Measurements from ENCODE around the gene STAC3.

Gene STAC3

DNA sequence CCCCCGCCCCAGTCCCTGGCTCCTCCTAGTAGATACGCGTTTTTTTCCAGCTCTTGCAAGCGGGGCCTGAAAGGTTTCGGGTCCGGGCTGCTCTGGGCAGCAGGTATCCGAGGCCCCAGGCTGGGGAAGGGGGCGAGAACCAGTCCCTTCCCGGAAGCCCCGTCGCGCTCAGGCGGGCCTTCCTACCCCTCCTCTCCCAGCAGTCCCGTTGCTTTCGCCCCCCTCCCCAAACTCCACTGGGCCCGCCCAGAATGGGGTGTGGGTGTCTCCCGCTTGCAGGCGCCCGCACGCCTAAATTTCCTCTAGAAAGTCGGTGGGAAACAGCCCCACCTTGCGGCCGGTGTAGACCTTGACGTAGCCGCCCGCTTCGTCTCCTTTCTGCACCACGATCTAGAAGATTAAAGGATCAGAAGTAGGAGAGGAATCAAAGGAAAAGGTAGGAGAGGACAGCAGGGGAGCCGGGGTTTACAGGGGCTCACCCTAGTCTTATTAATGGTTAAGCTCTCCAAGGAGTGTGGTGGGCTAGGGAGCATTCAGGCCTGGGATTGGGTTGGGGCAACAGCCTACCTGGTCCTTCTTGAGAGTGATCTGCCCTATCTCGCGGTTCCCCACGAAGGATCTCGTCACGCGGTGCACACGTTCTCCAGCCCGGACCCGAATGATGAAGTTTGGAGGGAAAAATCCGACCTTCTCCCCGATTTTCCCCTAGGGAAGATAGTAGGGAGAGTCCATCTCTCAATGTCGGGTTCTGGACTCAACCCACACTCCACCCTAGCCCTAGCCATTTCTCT is 7.3 kb downstream of the STAC3 start (continued):
- TF ChIP-seq, protein P1, sequence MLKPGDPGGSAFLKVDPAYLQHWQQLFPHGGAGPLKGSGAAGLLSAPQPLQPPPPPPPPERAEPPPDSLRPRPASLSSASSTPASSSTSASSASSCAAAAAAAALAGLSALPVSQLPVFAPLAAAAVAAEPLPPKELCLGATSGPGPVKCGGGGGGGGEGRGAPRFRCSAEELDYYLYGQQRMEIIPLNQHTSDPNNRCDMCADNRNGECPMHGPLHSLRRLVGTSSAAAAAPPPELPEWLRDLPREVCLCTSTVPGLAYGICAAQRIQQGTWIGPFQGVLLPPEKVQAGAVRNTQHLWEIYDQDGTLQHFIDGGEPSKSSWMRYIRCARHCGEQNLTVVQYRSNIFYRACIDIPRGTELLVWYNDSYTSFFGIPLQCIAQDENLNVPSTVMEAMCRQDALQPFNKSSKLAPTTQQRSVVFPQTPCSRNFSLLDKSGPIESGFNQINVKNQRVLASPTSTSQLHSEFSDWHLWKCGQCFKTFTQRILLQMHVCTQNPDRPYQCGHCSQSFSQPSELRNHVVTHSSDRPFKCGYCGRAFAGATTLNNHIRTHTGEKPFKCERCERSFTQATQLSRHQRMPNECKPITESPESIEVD (tag by site-specific recombination; IDR thresholded peaks at IDR 0.05), result no peak
- TF ChIP-seq ZNF341 (tag by site-specific recombination; IDR thresholded peaks at IDR 0.05; ENCODE audit: low read depth) (0 out of 2 replicates have a peak, but pooled peaks have one; percentile 59), ZFHX2 (tag by site-specific recombination; conservative IDR thresholded peaks at IDR 0.05) (peak; percentile 59), SP7 (tag by site-specific recombination; IDR thresholded peaks at IDR 0.05) (peak; percentile 27)

DNA sequence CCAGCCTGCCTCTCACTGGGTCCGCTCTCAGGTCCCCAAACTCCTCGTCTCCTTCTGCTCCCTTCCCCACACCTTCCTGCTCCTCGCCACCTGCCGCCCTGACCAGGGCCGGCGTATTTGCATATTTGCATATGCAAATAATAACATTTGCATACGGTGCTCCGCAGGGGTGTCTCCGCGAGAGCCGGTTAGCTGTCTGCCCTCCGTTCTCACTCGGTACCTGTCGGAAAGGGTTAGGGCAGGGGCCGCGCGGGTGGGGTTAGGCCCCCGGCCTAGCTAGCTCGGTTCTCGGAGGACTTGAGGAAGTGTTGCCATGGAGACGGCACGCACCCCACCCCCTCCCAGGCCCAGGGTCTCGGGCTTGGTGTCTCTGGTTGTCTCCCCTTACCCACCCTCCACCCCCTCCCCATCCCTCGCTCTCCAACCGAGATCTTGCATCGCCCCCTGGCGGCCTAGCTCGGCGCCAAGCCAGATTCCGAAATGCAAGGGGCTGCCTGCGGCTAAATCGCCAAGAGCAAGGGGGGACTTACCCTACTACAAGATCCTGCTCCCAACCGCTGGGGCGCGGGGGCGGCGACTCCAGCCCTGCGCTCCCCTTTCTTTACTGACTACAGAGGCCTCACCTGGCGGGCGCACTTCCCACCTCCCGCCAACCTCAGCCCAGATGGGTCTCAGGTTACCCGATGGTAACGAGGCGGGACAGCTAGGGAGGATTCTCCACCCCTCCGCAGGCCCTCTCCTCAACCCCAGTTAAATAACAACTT is 8.1 kb downstream of the STAC3 start:
- ChIA-PET POLR2A (interaction anchor here (0.6 to 6.4 kb wide), 9 partner anchors 8 to 489 kb away, joined by 3 to 72 read pairs (median 5); partner anchors contain the start of genes INHBE, LRP1, NXPH4 and SHMT2), CTCF (interaction anchor here (0.6 to 23.3 kb wide), 28 partner anchors 9 to 449 kb away, joined by 3 to 628 read pairs (median 5); partner anchors contain the start of genes GLI1, INHBE, NEMP1 and NXPH4)
- peak overlapping the region; percentile 27 for H3K4me3 ChIP-seq (ENCODE audit: low read depth, low read length)
- no peaks in the 10 kb centered on the region for H3K9me3 ChIP-seq (ENCODE audit: control insufficient read depth, insufficient read depth, low read depth, low read length)
- no peak overlapping the region; the same call in 1 of the 2 replicates for H3K27ac ChIP-seq (ENCODE audit: extremely low read depth, low read depth, low read length)
- H3K36me3 ChIP-seq (ENCODE audit: control insufficient read depth in 2 of 2, insufficient read depth in 1 of 2, low read length in 2 of 2), result no peaks in the 10 kb centered on the region; a peak in 1 of 3 replicates
- peaks cover 3% of the 10 kb centered on the region; the same call in 1 of the 2 replicates for H3K4me1 ChIP-seq (ENCODE audit: control insufficient read depth, insufficient read depth, low read length)
- TF ChIP-seq ZNF324 (tag by site-specific recombination; IDR thresholded peaks at IDR 0.05), result no peak
- TF ChIP-seq ZNF654 (tag by site-specific recombination; IDR thresholded peaks at IDR 0.05; ENCODE audit: low read depth), result peak; percentile 42
- no peak for TF ChIP-seq ZNF501 (tag by site-specific recombination; IDR thresholded peaks at IDR 0.05)
- TF ChIP-seq, protein P2, sequence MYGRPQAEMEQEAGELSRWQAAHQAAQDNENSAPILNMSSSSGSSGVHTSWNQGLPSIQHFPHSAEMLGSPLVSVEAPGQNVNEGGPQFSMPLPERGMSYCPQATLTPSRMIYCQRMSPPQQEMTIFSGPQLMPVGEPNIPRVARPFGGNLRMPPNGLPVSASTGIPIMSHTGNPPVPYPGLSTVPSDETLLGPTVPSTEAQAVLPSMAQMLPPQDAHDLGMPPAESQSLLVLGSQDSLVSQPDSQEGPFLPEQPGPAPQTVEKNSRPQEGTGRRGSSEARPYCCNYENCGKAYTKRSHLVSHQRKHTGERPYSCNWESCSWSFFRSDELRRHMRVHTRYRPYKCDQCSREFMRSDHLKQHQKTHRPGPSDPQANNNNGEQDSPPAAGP (tag by site-specific recombination; IDR thresholded peaks at IDR 0.05), result 0 out of 2 replicates have a peak, but pooled peaks have one; percentile 38
- TF ChIP-seq, protein P3, sequence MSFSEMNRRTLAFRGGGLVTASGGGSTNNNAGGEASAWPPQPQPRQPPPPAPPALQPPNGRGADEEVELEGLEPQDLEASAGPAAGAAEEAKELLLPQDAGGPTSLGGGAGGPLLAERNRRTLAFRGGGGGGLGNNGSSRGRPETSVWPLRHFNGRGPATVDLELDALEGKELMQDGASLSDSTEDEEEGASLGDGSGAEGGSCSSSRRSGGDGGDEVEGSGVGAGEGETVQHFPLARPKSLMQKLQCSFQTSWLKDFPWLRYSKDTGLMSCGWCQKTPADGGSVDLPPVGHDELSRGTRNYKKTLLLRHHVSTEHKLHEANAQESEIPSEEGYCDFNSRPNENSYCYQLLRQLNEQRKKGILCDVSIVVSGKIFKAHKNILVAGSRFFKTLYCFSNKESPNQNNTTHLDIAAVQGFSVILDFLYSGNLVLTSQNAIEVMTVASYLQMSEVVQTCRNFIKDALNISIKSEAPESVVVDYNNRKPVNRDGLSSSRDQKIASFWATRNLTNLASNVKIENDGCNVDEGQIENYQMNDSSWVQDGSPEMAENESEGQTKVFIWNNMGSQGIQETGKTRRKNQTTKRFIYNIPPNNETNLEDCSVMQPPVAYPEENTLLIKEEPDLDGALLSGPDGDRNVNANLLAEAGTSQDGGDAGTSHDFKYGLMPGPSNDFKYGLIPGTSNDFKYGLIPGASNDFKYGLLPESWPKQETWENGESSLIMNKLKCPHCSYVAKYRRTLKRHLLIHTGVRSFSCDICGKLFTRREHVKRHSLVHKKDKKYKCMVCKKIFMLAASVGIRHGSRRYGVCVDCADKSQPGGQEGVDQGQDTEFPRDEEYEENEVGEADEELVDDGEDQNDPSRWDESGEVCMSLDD (tag by site-specific recombination; IDR thresholded peaks at IDR 0.05), result peak; percentile 59; the same call in 1 of the 2 replicates
- TF ChIP-seq SCRT2 (tag by site-specific recombination; IDR thresholded peaks at IDR 0.05), result peak; percentile 58
- TF ChIP-seq, protein P4, sequence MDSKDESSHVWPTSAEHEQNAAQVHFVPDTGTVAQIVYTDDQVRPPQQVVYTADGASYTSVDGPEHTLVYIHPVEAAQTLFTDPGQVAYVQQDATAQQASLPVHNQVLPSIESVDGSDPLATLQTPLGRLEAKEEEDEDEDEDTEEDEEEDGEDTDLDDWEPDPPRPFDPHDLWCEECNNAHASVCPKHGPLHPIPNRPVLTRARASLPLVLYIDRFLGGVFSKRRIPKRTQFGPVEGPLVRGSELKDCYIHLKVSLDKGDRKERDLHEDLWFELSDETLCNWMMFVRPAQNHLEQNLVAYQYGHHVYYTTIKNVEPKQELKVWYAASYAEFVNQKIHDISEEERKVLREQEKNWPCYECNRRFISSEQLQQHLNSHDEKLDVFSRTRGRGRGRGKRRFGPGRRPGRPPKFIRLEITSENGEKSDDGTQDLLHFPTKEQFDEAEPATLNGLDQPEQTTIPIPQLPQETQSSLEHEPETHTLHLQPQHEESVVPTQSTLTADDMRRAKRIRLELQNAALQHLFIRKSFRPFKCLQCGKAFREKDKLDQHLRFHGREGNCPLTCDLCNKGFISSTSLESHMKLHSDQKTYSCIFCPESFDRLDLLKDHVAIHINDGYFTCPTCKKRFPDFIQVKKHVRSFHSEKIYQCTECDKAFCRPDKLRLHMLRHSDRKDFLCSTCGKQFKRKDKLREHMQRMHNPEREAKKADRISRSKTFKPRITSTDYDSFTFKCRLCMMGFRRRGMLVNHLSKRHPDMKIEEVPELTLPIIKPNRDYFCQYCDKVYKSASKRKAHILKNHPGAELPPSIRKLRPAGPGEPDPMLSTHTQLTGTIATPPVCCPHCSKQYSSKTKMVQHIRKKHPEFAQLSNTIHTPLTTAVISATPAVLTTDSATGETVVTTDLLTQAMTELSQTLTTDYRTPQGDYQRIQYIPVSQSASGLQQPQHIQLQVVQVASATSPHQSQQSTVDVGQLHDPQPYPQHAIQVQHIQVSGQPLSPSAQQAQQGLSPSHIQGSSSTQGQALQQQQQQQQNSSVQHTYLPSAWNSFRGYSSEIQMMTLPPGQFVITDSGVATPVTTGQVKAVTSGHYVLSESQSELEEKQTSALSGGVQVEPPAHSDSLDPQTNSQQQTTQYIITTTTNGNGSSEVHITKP (tag by site-specific recombination; IDR thresholded peaks at IDR 0.05), result peak; percentile 47
- TF ChIP-seq KLF7 (tag by site-specific recombination; IDR thresholded peaks at IDR 0.05; ENCODE audit: borderline replicate concordance), result 0 out of 2 replicates have a peak, but pooled peaks have one; percentile 34
- TF ChIP-seq ZNF121 (tag by site-specific recombination; IDR thresholded peaks at IDR 0.05), result 0 out of 2 replicates have a peak, but pooled peaks have one; percentile 7
- peak; percentile 32 for TF ChIP-seq KLF16 (tag by site-specific recombination; IDR thresholded peaks at IDR 0.05)
- peak; percentile 73 for TF ChIP-seq ZBTB48 (tag by site-specific recombination; IDR thresholded peaks at IDR 0.05)
- no peak for TF ChIP-seq ZSCAN23 (tag by site-specific recombination; IDR thresholded peaks at IDR 0.05)
- peak; percentile 8 for TF ChIP-seq ZIC2 (tag by site-specific recombination; IDR thresholded peaks at IDR 0.05)
- TF ChIP-seq ZXDB (tag by site-specific recombination; IDR thresholded peaks at IDR 0.05), result peak; percentile 46
- 0 out of 2 replicates have a peak, but pooled peaks have one; percentile 56 for TF ChIP-seq IKZF3 (tag by site-specific recombination; IDR thresholded peaks at IDR 0.05)
- TF ChIP-seq WT1 (tag by site-specific recombination; IDR thresholded peaks at IDR 0.05), result peak; percentile 38; the same call in 1 of the 2 replicates
- TF ChIP-seq ZNF366 (tag by site-specific recombination; conservative IDR thresholded peaks at IDR 0.05), result peak; percentile 80
- 0 out of 2 replicates have a peak, but pooled peaks have one; percentile 32 for TF ChIP-seq ZNF341 (tag by site-specific recombination; IDR thresholded peaks at IDR 0.05; ENCODE audit: low read depth)
- TF ChIP-seq ZNF76 (tag by site-specific recombination; IDR thresholded peaks at IDR 0.05; ENCODE audit: borderline replicate concordance, low read depth), result peak; percentile 32; the same call in 1 of the 2 replicates
- no peak for TF ChIP-seq ZNF350 (tag by site-specific recombination; IDR thresholded peaks at IDR 0.05)
- no peak for TF ChIP-seq FEZF1 (tag by site-specific recombination; IDR thresholded peaks at IDR 0.05)
- TF ChIP-seq ZBTB20 (tag by site-specific recombination; IDR thresholded peaks at IDR 0.05), result no peak

Measured in HEK293 (cell line).